H1 (cell line): ENCODE results near the gene SLC4A9. TPM values are rescaled to one million over a fixed set of nuclear protein-coding genes. Genes with fewer than 3 reads are reported as not detected.
"Not testable (repeated sequence)": the region's sequence is repeated elsewhere in the genome, so short reads cannot be mapped to it uniquely, and the experiment has no call there.

Experiments used
- CTCF ChIA-PET: fragments of 300-600 bp; sonication (Branson Sonifier 250); formaldehyde crosslinking; loops from one replicate; lab custom pipeline; 2021; ENCODE audit not compliant: partially characterized antibody; lab: Charles Lee
- POLR2A ChIA-PET: fragments of 300-600 bp; sonication (Branson Sonifier 250); formaldehyde crosslinking; loops from one replicate; lab custom pipeline; 2021; ENCODE audit warnings: inconsistent platforms; ENCODE audit not compliant: partially characterized antibody; lab: Charles Lee
- DNase-seq, 2 experiments: peaks; one replicate each; pipeline versions ENCODE4 v3.0.0 to v3.0.0-alpha.2; 2010 to 2022; ENCODE audit warnings: low spot score in 2 of 2, low read depth in 1 of 2, mixed read lengths in 1 of 2
- FAIRE-seq: peaks from 2 replicates; lab custom pipeline; 2011; peaks lifted over from hg19 to GRCh38; lab: Jason Lieb, UNC
- H2AFZ ChIP-seq: 2 replicates; pipeline ENCODE4 v1.8.1; 2012; ENCODE audit warnings: low read length, inconsistent platforms
- H2AK5ac ChIP-seq: 2 replicates; pipeline ENCODE4 v1.6.1; 2013; ENCODE audit warnings: low read depth, low read length
- H2BK120ac ChIP-seq: replicated peaks from 2 replicates; pipeline ENCODE3; 2013; ENCODE audit warnings: low read depth, low read length, inconsistent platforms
- H2BK12ac ChIP-seq: 2 replicates; pipeline ENCODE4 v1.6.1; 2013; ENCODE audit warnings: low read depth, low read length
- H2BK15ac ChIP-seq: 2 replicates; pipeline ENCODE4 v1.6.1; 2013; ENCODE audit warnings: low read length
- H2BK20ac ChIP-seq: 2 replicates; pipeline ENCODE4 v1.6.1; 2013; ENCODE audit warnings: low read length
- H2BK5ac ChIP-seq: 2 replicates; pipeline ENCODE4 v1.6.1; 2013; ENCODE audit warnings: low read depth, low read length
- H3K14ac ChIP-seq: 2 replicates; pipeline ENCODE4 v1.6.1; 2013; ENCODE audit warnings: inconsistent platforms; ENCODE audit not compliant: insufficient read length
- H3K18ac ChIP-seq: 2 replicates; pipeline ENCODE4 v1.6.1; 2013; ENCODE audit warnings: low read length; ENCODE audit errors: extremely low read depth
- H3K23ac ChIP-seq: 2 replicates; pipeline ENCODE4 v1.6.1; 2013; ENCODE audit warnings: inconsistent platforms; ENCODE audit not compliant: insufficient read length
- H3K23me2 ChIP-seq: 2 replicates; pipeline ENCODE4 v1.6.1; 2013; ENCODE audit warnings: low read depth, low read length
- H3K27ac ChIP-seq: 2 replicates; pipeline ENCODE4 v1.6.1; 2011; ENCODE audit warnings: low read depth, low read length, inconsistent platforms
- H3K27me3 ChIP-seq, 4 experiments: replicated peaks in 1 of 4; 1 replicate in 1 of 4; 2 replicates in 3 of 4; pipeline versions ENCODE4 v1.6.1 to v1.8.1; 2011 to 2013; ENCODE audit warnings: low read length in 3 of 4, mild to moderate bottlenecking in 3 of 4, inconsistent platforms in 2 of 4, mixed read lengths in 2 of 4, moderate library complexity in 1 of 4; ENCODE audit not compliant: control insufficient read depth in 3 of 4, insufficient read depth in 3 of 4; ENCODE audit errors: extremely low read depth in 1 of 4
- H3K36me3 ChIP-seq, 4 experiments: 2 replicates each; pipeline versions ENCODE4 v1.6.1 to v1.8.1; 2011 to 2013; ENCODE audit warnings: mild to moderate bottlenecking in 4 of 4, low read length in 3 of 4, moderate library complexity in 2 of 4, control low read depth in 1 of 4, inconsistent platforms in 1 of 4; ENCODE audit not compliant: insufficient read depth in 4 of 4, control insufficient read depth in 2 of 4
- H3K4ac ChIP-seq: replicated peaks from 2 replicates; pipeline ENCODE3; 2013; ENCODE audit warnings: low read length, low read depth, mixed read lengths, inconsistent platforms; ENCODE audit not compliant: insufficient read length
- H3K4me1 ChIP-seq, 4 experiments: replicated peaks in 1 of 4; 1 replicate in 1 of 4; 2 replicates in 3 of 4; pipeline versions ENCODE4 v1.6.1 to v1.8.1; 2011 to 2013; ENCODE audit warnings: low read length in 3 of 4, inconsistent platforms in 2 of 4, mixed read lengths in 1 of 4; ENCODE audit not compliant: insufficient read depth in 4 of 4, control insufficient read depth in 3 of 4
- H3K4me2 ChIP-seq, 2 experiments: 2 replicates each; pipeline versions ENCODE4 v1.6.1 to v1.8.1; 2011 to 2013; ENCODE audit warnings: low read depth in 2 of 2, low read length in 2 of 2, control low read depth in 1 of 2, inconsistent platforms in 1 of 2, mild to moderate bottlenecking in 1 of 2; ENCODE audit not compliant: insufficient read depth in 1 of 2
- H3K4me3 ChIP-seq, 4 experiments: fragments of 200-600, 300-600 bp in 1 of 4; sonication (generic), shearing (Covaris generic), sonication (Bioruptor Twin) in 1 of 4; 2 replicates each; pipeline versions ENCODE4 v1.5.1 to v1.8.1; 2011 to 2016; ENCODE audit warnings: low read length in 4 of 4, low read depth in 3 of 4, control low read depth in 2 of 4, inconsistent platforms in 2 of 4, mild to moderate bottlenecking in 2 of 4, mixed read lengths in 1 of 4, moderate library complexity in 1 of 4; ENCODE audit not compliant: insufficient read depth in 2 of 4; ENCODE audit errors: extremely low read depth in 1 of 4
- H3K56ac ChIP-seq: replicated peaks from 2 replicates; pipeline ENCODE3; 2013; ENCODE audit warnings: low read depth, mild to moderate bottlenecking, mixed read lengths, low read length, inconsistent platforms; ENCODE audit not compliant: insufficient read length
- H3K79me1 ChIP-seq: 2 replicates; pipeline ENCODE4 v1.6.1; 2013; ENCODE audit warnings: low read depth, low read length, control low read depth
- H3K79me2 ChIP-seq, 2 experiments: 2 replicates each; pipeline versions ENCODE4 v1.6.1 to v1.8.1; 2012 to 2013; ENCODE audit warnings: low read length in 2 of 2, mild to moderate bottlenecking in 2 of 2, inconsistent platforms in 1 of 2; ENCODE audit not compliant: insufficient read depth in 2 of 2, control insufficient read depth in 1 of 2
- H3K9ac ChIP-seq, 4 experiments: replicated peaks in 1 of 4; 1 replicate in 1 of 4; 2 replicates in 3 of 4; pipeline versions ENCODE4 v1.6.1 to v1.8.1; 2011 to 2013; ENCODE audit warnings: low read depth in 3 of 4, low read length in 3 of 4, control low read depth in 2 of 4, mild to moderate bottlenecking in 2 of 4, moderate library complexity in 2 of 4, inconsistent platforms in 1 of 4; ENCODE audit errors: extremely low read depth in 1 of 4
- H3K9me3 ChIP-seq, 2 experiments: 2 replicates each; pipeline versions ENCODE4 v1.6.1 to v1.8.1; 2012 to 2013; ENCODE audit warnings: mild to moderate bottlenecking in 2 of 2, moderate library complexity in 2 of 2, control low read depth in 1 of 2, inconsistent platforms in 1 of 2, low read depth in 1 of 2, low read length in 1 of 2, mixed read lengths in 1 of 2; ENCODE audit not compliant: insufficient read depth in 2 of 2
- H4K20me1 ChIP-seq, 2 experiments: replicated peaks in 1 of 2; 2 replicates each; pipeline versions ENCODE3 to v1.8.1; 2011 to 2013; ENCODE audit warnings: inconsistent platforms in 2 of 2, low read length in 2 of 2, mild to moderate bottlenecking in 1 of 2; ENCODE audit not compliant: insufficient read depth in 2 of 2, control insufficient read depth in 1 of 2
- H4K5ac ChIP-seq: 2 replicates; pipeline ENCODE4 v1.6.1; 2013; ENCODE audit warnings: low read length, low read depth, mixed read lengths, inconsistent platforms; ENCODE audit not compliant: insufficient read length
- H4K8ac ChIP-seq: 2 replicates; pipeline ENCODE4 v1.8.0; 2013; ENCODE audit warnings: mild to moderate bottlenecking, moderate library complexity, low read length, inconsistent platforms; ENCODE audit not compliant: insufficient read depth; ENCODE audit errors: extremely low read depth
- H4K91ac ChIP-seq: replicated peaks from 2 replicates; pipeline ENCODE3; 2013; ENCODE audit warnings: low read length, mixed read lengths, inconsistent platforms; ENCODE audit not compliant: insufficient read length
- CEBPB ChIP-seq: IDR thresholded peaks from 2 replicates; pipeline ENCODE4 v1.6.1; 2012; ENCODE audit warnings: low read depth, low read length
- SRF ChIP-seq: IDR thresholded peaks from 2 replicates; pipeline ENCODE4 v1.6.1; 2011; ENCODE audit warnings: mild to moderate bottlenecking, low read depth, low read length, moderate library complexity
- WGBS, 2 experiments: shearing (Covaris generic) in 1 of 2; methylation state at CpG; one replicate each; pipeline versions ENCODE4 v1.1.6 to v1.1.7; 2013 to 2015; ENCODE audit warnings: low lambda C conversion rate in 2 of 2, mixed read lengths in 2 of 2, inconsistent platforms in 1 of 2, low coverage in 1 of 2, missing lambda C conversion rate in 1 of 2; ENCODE audit not compliant: insufficient replicate concordance in 2 of 2, insufficient coverage in 1 of 2, insufficient read length in 1 of 2; ENCODE audit errors: extremely low coverage in 1 of 2, missing lambda C conversion rate in 1 of 2; 5-methylcytosine and 5-hydroxymethylcytosine counted together
- polyA plus RNA-seq, 7 experiments: library from polyadenylated mRNA; depleted of rRNA in 3 of 7; stranded (reverse) in 5 of 7; unstranded in 2 of 7; fragments of >200 nt in 5 of 7; fragments of 200-250 nt in 2 of 7; gene quantifications; 1 replicate in 5 of 7; 2 replicates in 1 of 7; 4 replicates in 1 of 7; pipeline versions ENCODE4 v1.2.1 to v1.2.3, GENCODE V29; 2011 to 2013; ENCODE audit warnings: missing spikeins in 2 of 7, mixed read lengths in 2 of 7
- total RNA-seq: library from RNA; stranded (reverse); fragmentation: NEBNext Ultra II Directional; extraction: Animal tissue kit (Norgen Biotek cat#: 25700); gene quantifications from 2 replicates; pipeline ENCODE4 v1.2.1, GENCODE V29; 2021

The SLC4A9 gene
- total and polyA plus RNA-seq, 2 of the 8 experiments (the other 6 are each of a cell fraction or from before 2014, with no cell fraction given), result 0.15 to 0.28 TPM

GRCh38 chr5:140420665-140421361, 60.8 kb downstream of the SLC4A9 start (continued):
- TF ChIP-seq SRF (no peak), CEBPB (no peak)

GRCh38 chr5:140421375-140421774, 61.4 kb downstream of the SLC4A9 start:
- 88% methylated on average over 7 of the region's 7 CpGs; no CpG with 5 or more reads in 1 of the 2 experiments for WGBS, 2 experiments
- H3K18ac ChIP-seq, H2BK20ac ChIP-seq, H3K4me2 ChIP-seq, H3K79me1 ChIP-seq, H3K56ac ChIP-seq, H3K9me3 ChIP-seq, H2AK5ac ChIP-seq, H3K27me3 ChIP-seq, H3K36me3 ChIP-seq, H4K5ac ChIP-seq, H3K4me1 ChIP-seq, H3K4me3 ChIP-seq, H4K8ac ChIP-seq, H2BK12ac ChIP-seq, H3K23ac ChIP-seq, H3K27ac ChIP-seq, H3K9ac ChIP-seq, H3K23me2 ChIP-seq, H2BK120ac ChIP-seq, H4K91ac ChIP-seq, DNase-seq, H2BK15ac ChIP-seq, H2AFZ ChIP-seq, H2BK5ac ChIP-seq, H3K14ac ChIP-seq, H4K20me1 ChIP-seq, H3K4ac ChIP-seq, FAIRE-seq: not testable (repeated sequence)
- ChIA-PET POLR2A (interaction anchor here (0.6 to 5.2 kb wide), 3 partner anchors 8 to 20 kb away, joined by 4 to 29 read pairs (median 4); partner anchors contain the start of gene ANKHD1), CTCF (interaction anchor here (1.1 to 2.9 kb wide), 2 partner anchors 11 to 48 kb away, joined by 3 to 10 read pairs; no protein-coding TSS in a partner anchor)
- peaks cover 8 to 91% of the 10 kb centered on the region in 2 experiments for H3K79me2 ChIP-seq
